Activated T-cell treated with anti-CD3 and anti-CD28 coated beads, Interleukin-2, amount 50 U/mL, for 72 hours (primary cell): ENCODE results near the gene KCTD1. TPM values are rescaled to one million over a fixed set of nuclear protein-coding genes. Genes with fewer than 3 reads are reported as not detected.

Experiments used
- ATAC-seq, 2 donors: fragments of 150-1000 bp; cut with Tn5 transposase; replicated peaks in 1 of 2; 2 replicates each; pipeline ENCODE4 v1.10.0; 2021; ENCODE audit warnings: moderate library complexity in 2 of 2, mild to moderate bottlenecking in 1 of 2
- DNase-seq, 2 donors: peaks; one replicate each; pipeline ENCODE4 v3.0.0; 2021 to 2022; ENCODE audit warnings: mixed read lengths in 1 of 2
- H3K27ac Mint-ChIP-seq: one replicate; pipeline ENCODE4 v1.8.0; 2022; ENCODE audit warnings: mild to moderate bottlenecking, moderate library complexity, mixed read lengths
- H3K27me3 Mint-ChIP-seq: one replicate; pipeline ENCODE4 v1.8.0; 2022; ENCODE audit warnings: low read depth, mixed read lengths
- H3K36me3 Mint-ChIP-seq, 2 donors: one replicate each; pipeline ENCODE4 v1.8.0; 2022; ENCODE audit warnings: mixed read lengths in 2 of 2, mild to moderate bottlenecking in 1 of 2; ENCODE audit not compliant: insufficient read depth in 2 of 2
- H3K4me1 Mint-ChIP-seq: one replicate; pipeline ENCODE4 v1.8.0; 2022; ENCODE audit warnings: low read depth, mixed read lengths
- H3K4me3 Mint-ChIP-seq, 2 donors: one replicate each; pipeline ENCODE4 v1.8.0; 2022; ENCODE audit warnings: mild to moderate bottlenecking in 2 of 2, mixed read lengths in 2 of 2, moderate library complexity in 2 of 2
- H3K9me3 Mint-ChIP-seq, 2 donors: one replicate each; pipeline ENCODE4 v1.8.0; 2022; ENCODE audit warnings: mixed read lengths in 2 of 2
- total RNA-seq, 2 donors: library from RNA; stranded (reverse); gene quantifications; one replicate each; pipeline ENCODE4 v1.2.3, GENCODE V29; 2022

The KCTD1 gene
- total RNA-seq, 2 donors from 2014 or later: 6.0 to 7.6 TPM

GRCh38 chr18:26479065-26479680, 69.2 kb downstream of the KCTD1 start:
- Mint-ChIP-seq H3K27ac (no peak overlapping the region), H3K36me3 (no peaks in the 10 kb centered on the region), H3K9me3 (no peaks in the 10 kb centered on the region), H3K4me3 (no peak overlapping the region), H3K27me3 (no peaks in the 10 kb centered on the region), H3K4me1 (no peaks in the 10 kb centered on the region)
- ATAC-seq: no peak
- no peak for DNase-seq

GRCh38 chr18:26477828-26478466, 70.4 kb downstream of the KCTD1 start:
- no peaks in the 10 kb centered on the region for H3K4me1 Mint-ChIP-seq
- H3K36me3 Mint-ChIP-seq: no peaks in the 10 kb centered on the region
- no peak for DNase-seq
- no peak for ATAC-seq
- H3K27ac Mint-ChIP-seq: no peak overlapping the region
- H3K9me3 Mint-ChIP-seq: no peaks in the 10 kb centered on the region
- H3K27me3 Mint-ChIP-seq: no peaks in the 10 kb centered on the region
- no peak overlapping the region for H3K4me3 Mint-ChIP-seq

GRCh38 chr18:26476697-26477096, 71.7 kb downstream of the KCTD1 start:
- Mint-ChIP-seq H3K36me3 (no peaks in the 10 kb centered on the region), H3K4me3 (no peak overlapping the region), H3K27me3 (no peaks in the 10 kb centered on the region), H3K9me3 (no peaks in the 10 kb centered on the region), H3K4me1 (no peaks in the 10 kb centered on the region), H3K27ac (no peak overlapping the region)
- DNase-seq: no peak
- ATAC-seq: no peak

- H3K36me3 Mint-ChIP-seq: no peaks in the 10 kb centered on the region
- ATAC-seq (no peak), DNase-seq (no peak)
- no peak overlapping the region for H3K4me3 Mint-ChIP-seq
- no peak overlapping the region for H3K27ac Mint-ChIP-seq
- H3K27me3 Mint-ChIP-seq: no peaks in the 10 kb centered on the region
- no peaks in the 10 kb centered on the region for H3K9me3 Mint-ChIP-seq
- no peaks in the 10 kb centered on the region for H3K4me1 Mint-ChIP-seq
Observed at GRCh38 chr18:26474542-26474941, 73.8 kb downstream of the KCTD1 start.

GRCh38 chr18:26473672-26474071, 74.7 kb downstream of the KCTD1 start:
- H3K4me1 Mint-ChIP-seq: no peaks in the 10 kb centered on the region
- H3K27ac Mint-ChIP-seq: no peak overlapping the region
- H3K4me3 Mint-ChIP-seq: no peak overlapping the region
- no peaks in the 10 kb centered on the region for H3K36me3 Mint-ChIP-seq
- ATAC-seq: no peak
- no peaks in the 10 kb centered on the region for H3K27me3 Mint-ChIP-seq
- H3K9me3 Mint-ChIP-seq: no peaks in the 10 kb centered on the region
- no peak for DNase-seq

GRCh38 chr18:26471826-26472225, 76.5 kb downstream of the KCTD1 start:
- Mint-ChIP-seq H3K4me1 (no peaks in the 10 kb centered on the region), H3K9me3 (no peaks in the 10 kb centered on the region), H3K27me3 (no peaks in the 10 kb centered on the region), H3K4me3 (no peak overlapping the region), H3K27ac (no peak overlapping the region), H3K36me3 (no peaks in the 10 kb centered on the region)
- DNase-seq: no peak
- no peak for ATAC-seq

GRCh38 chr18:26471027-26471426, 77.3 kb downstream of the KCTD1 start:
- Mint-ChIP-seq H3K9me3 (no peaks in the 10 kb centered on the region), H3K27me3 (no peaks in the 10 kb centered on the region), H3K4me1 (no peaks in the 10 kb centered on the region), H3K36me3 (no peaks in the 10 kb centered on the region), H3K27ac (no peak overlapping the region), H3K4me3 (no peak overlapping the region)
- ATAC-seq (no peak), DNase-seq (no peak)

GRCh38 chr18:26470011-26470637, 78.2 kb downstream of the KCTD1 start:
- ATAC-seq (no peak), DNase-seq (no peak)
- Mint-ChIP-seq H3K4me3 (no peak overlapping the region), H3K36me3 (no peaks in the 10 kb centered on the region), H3K4me1 (no peaks in the 10 kb centered on the region), H3K9me3 (no peaks in the 10 kb centered on the region), H3K27ac (no peak overlapping the region), H3K27me3 (no peaks in the 10 kb centered on the region)

- H3K4me3 Mint-ChIP-seq: no peak overlapping the region
- no peak overlapping the region for H3K27ac Mint-ChIP-seq
- ATAC-seq (no peak), DNase-seq (peak in 1 of 2 donors; percentile 8)
- no peaks in the 10 kb centered on the region for H3K4me1 Mint-ChIP-seq
- no peaks in the 10 kb centered on the region for H3K36me3 Mint-ChIP-seq
- no peaks in the 10 kb centered on the region for H3K9me3 Mint-ChIP-seq
- no peaks in the 10 kb centered on the region for H3K27me3 Mint-ChIP-seq
Observed at GRCh38 chr18:26468931-26469340, 79.4 kb downstream of the KCTD1 start.

GRCh38 chr18:26466026-26466425, 82.3 kb downstream of the KCTD1 start:
- no peaks in the 10 kb centered on the region for H3K36me3 Mint-ChIP-seq

GRCh38 chr18:26465431-26465830, 82.9 kb downstream of the KCTD1 start:
- Mint-ChIP-seq H3K27ac (no peak overlapping the region), H3K9me3 (no peaks in the 10 kb centered on the region), H3K27me3 (no peaks in the 10 kb centered on the region), H3K4me3 (no peak overlapping the region), H3K36me3 (no peaks in the 10 kb centered on the region), H3K4me1 (peaks cover 3% of the 10 kb centered on the region)
- DNase-seq (no peak), ATAC-seq (no peak)

More at GRCh38 chr18:26466026-26466425, 82.3 kb downstream of the KCTD1 start:
- Mint-ChIP-seq H3K27me3 (no peaks in the 10 kb centered on the region), H3K4me3 (no peak overlapping the region), H3K27ac (no peak overlapping the region), H3K9me3 (no peaks in the 10 kb centered on the region), H3K4me1 (no peaks in the 10 kb centered on the region)
- DNase-seq (no peak), ATAC-seq (no peak)

GRCh38 chr18:26464128-26465011, 84.0 kb downstream of the KCTD1 start:
- no peaks in the 10 kb centered on the region for H3K27me3 Mint-ChIP-seq
- no peak overlapping the region for H3K4me3 Mint-ChIP-seq
- H3K36me3 Mint-ChIP-seq: no peaks in the 10 kb centered on the region
- DNase-seq (no peak), ATAC-seq (no peak)
- H3K4me1 Mint-ChIP-seq: peaks cover 5% of the 10 kb centered on the region
- H3K27ac Mint-ChIP-seq: no peak overlapping the region
- no peaks in the 10 kb centered on the region for H3K9me3 Mint-ChIP-seq

- Mint-ChIP-seq H3K4me1 (peaks cover 16% of the 10 kb centered on the region), H3K27me3 (no peaks in the 10 kb centered on the region)
- ATAC-seq: no peak
Observed at GRCh38 chr18:26462355-26462754, 86.0 kb downstream of the KCTD1 start.

More at GRCh38 chr18:26462355-26462754, 86.0 kb downstream of the KCTD1 start:
- no peak overlapping the region for H3K27ac Mint-ChIP-seq
- no peak for DNase-seq
- H3K4me3 Mint-ChIP-seq: no peak overlapping the region
- H3K36me3 Mint-ChIP-seq: no peaks in the 10 kb centered on the region
- no peaks in the 10 kb centered on the region for H3K9me3 Mint-ChIP-seq
